ENCODE measurements around the gene GNG13.

GRCh38 chr16:848510-849253 lies 48.1 kb upstream of the GNG13 start:
- no peak for TF ChIP-seq CBX1 (IDR thresholded peaks at IDR 0.05; ENCODE audit: low read depth)
- TF ChIP-seq MIER1 (IDR thresholded peaks at IDR 0.05; ENCODE audit: low read depth), result no peak
- TF ChIP-seq, protein P1, sequence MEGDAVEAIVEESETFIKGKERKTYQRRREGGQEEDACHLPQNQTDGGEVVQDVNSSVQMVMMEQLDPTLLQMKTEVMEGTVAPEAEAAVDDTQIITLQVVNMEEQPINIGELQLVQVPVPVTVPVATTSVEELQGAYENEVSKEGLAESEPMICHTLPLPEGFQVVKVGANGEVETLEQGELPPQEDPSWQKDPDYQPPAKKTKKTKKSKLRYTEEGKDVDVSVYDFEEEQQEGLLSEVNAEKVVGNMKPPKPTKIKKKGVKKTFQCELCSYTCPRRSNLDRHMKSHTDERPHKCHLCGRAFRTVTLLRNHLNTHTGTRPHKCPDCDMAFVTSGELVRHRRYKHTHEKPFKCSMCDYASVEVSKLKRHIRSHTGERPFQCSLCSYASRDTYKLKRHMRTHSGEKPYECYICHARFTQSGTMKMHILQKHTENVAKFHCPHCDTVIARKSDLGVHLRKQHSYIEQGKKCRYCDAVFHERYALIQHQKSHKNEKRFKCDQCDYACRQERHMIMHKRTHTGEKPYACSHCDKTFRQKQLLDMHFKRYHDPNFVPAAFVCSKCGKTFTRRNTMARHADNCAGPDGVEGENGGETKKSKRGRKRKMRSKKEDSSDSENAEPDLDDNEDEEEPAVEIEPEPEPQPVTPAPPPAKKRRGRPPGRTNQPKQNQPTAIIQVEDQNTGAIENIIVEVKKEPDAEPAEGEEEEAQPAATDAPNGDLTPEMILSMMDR (IDR thresholded peaks at IDR 0.05 in 2 of 3, conservative IDR thresholded peaks at IDR 0.05 in 1 of 3; ENCODE audit: insufficient read depth in 2 of 3, low read depth in 1 of 3, low read length in 3 of 3), result no peak
- TF ChIP-seq POLR2AphosphoS5 (IDR thresholded peaks at IDR 0.05; ENCODE audit: control insufficient read depth, insufficient read depth, low read depth, low read length), result no peak
- TF ChIP-seq CBFB (CRISPR knock-in tag; IDR thresholded peaks at IDR 0.05), result no peak

Measured in K562 (cell line).